ENCODE measurements around the gene TMEM100.

Gene TMEM100

DNA sequence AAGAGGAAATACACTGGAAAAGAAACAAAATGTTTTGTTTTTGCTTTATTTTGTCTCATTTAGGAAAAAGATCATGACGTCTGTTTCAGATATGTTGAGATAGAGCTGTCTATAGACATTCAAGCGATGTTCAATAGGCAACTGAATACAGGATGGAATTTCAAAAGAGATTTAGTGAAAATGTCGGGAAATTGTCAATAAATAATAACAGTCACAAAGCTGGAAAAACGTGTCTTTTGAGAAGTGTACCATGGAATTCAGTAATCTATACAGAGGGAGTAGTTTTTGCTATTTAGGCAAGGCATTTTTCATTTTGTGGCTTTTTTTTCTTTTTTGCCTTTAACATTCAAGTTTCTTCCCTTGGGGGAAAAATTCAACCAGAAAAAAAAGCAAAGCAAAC lies 33.0 kb downstream of the TMEM100 start:
- Histone ChIP-seq H3K79me2 (ENCODE audit: low read length) (no peaks in the 10 kb centered on the region), H3K9ac (ENCODE audit: low read length) (no peak overlapping the region), H3K4me3 (ENCODE audit: low read length) (no peak overlapping the region), H3K9me2 (replicated peaks; ENCODE audit: insufficient read depth, low read length) (no peaks in the 10 kb centered on the region), H3K9me3 (replicated peaks; ENCODE audit: insufficient read depth, low read length) (no peaks in the 10 kb centered on the region), H2AFZ (ENCODE audit: low read length) (no peak overlapping the region), H3F3A (ENCODE audit: insufficient read depth, low read length) (no peaks in the 10 kb centered on the region), H3K27me3 (replicated peaks; ENCODE audit: insufficient read depth, low read length) (no peaks in the 10 kb centered on the region), H4K20me1 (ENCODE audit: insufficient read depth, low read length) (no peaks in the 10 kb centered on the region), H3K4me1 (ENCODE audit: low read length) (no peaks in the 10 kb centered on the region), H3K36me3 (replicated peaks; ENCODE audit: insufficient read depth, low read length) (no peaks in the 10 kb centered on the region), H3K27ac (ENCODE audit: low read length) (no peak overlapping the region), H3K4me2 (ENCODE audit: low read depth, low read length) (no peak overlapping the region)
- no peak for DNase-seq
- no peak for TF ChIP-seq EZH2phosphoT487 (IDR thresholded peaks at IDR 0.05; ENCODE audit: low read length)
- TF ChIP-seq, protein P1, sequence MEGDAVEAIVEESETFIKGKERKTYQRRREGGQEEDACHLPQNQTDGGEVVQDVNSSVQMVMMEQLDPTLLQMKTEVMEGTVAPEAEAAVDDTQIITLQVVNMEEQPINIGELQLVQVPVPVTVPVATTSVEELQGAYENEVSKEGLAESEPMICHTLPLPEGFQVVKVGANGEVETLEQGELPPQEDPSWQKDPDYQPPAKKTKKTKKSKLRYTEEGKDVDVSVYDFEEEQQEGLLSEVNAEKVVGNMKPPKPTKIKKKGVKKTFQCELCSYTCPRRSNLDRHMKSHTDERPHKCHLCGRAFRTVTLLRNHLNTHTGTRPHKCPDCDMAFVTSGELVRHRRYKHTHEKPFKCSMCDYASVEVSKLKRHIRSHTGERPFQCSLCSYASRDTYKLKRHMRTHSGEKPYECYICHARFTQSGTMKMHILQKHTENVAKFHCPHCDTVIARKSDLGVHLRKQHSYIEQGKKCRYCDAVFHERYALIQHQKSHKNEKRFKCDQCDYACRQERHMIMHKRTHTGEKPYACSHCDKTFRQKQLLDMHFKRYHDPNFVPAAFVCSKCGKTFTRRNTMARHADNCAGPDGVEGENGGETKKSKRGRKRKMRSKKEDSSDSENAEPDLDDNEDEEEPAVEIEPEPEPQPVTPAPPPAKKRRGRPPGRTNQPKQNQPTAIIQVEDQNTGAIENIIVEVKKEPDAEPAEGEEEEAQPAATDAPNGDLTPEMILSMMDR (IDR thresholded peaks at IDR 0.05; ENCODE audit: low read length), result no peak
- TF ChIP-seq EZH2 (optimal IDR thresholded peaks at IDR 0.05; ENCODE audit: low read depth, low read length), result no peak

- DNase-seq, result no peak
- Histone ChIP-seq H3K4me1 (ENCODE audit: low read length) (no peaks in the 10 kb centered on the region), H2AFZ (ENCODE audit: low read length) (no peak overlapping the region), H3K27me3 (replicated peaks; ENCODE audit: insufficient read depth, low read length) (no peaks in the 10 kb centered on the region), H3K79me2 (ENCODE audit: low read length) (no peaks in the 10 kb centered on the region), H3K9ac (ENCODE audit: low read length) (no peak overlapping the region), H3F3A (ENCODE audit: insufficient read depth, low read length) (no peaks in the 10 kb centered on the region), H3K27ac (ENCODE audit: low read length) (no peak overlapping the region), H3K9me2 (replicated peaks; ENCODE audit: insufficient read depth, low read length) (no peaks in the 10 kb centered on the region), H4K20me1 (ENCODE audit: insufficient read depth, low read length) (no peaks in the 10 kb centered on the region), H3K4me3 (ENCODE audit: low read length) (no peak overlapping the region), H3K4me2 (ENCODE audit: low read depth, low read length) (no peak overlapping the region), H3K36me3 (replicated peaks; ENCODE audit: insufficient read depth, low read length) (no peaks in the 10 kb centered on the region), H3K9me3 (replicated peaks; ENCODE audit: insufficient read depth, low read length) (no peaks in the 10 kb centered on the region)
- TF ChIP-seq EZH2phosphoT487 (IDR thresholded peaks at IDR 0.05; ENCODE audit: low read length) (no peak), EZH2 (optimal IDR thresholded peaks at IDR 0.05; ENCODE audit: low read depth, low read length) (no peak)
- TF ChIP-seq, protein P1 (IDR thresholded peaks at IDR 0.05; ENCODE audit: low read length), result no peak
Observed at GRCh38 chr17:55688057-55688456, 34.6 kb downstream of the TMEM100 start.

GRCh38 chr17:55687037-55687436 lies 35.6 kb downstream of the TMEM100 start:
- no peaks in the 10 kb centered on the region for H3K4me1 ChIP-seq (ENCODE audit: low read length)
- H3F3A ChIP-seq (ENCODE audit: insufficient read depth, low read length), result no peaks in the 10 kb centered on the region
- H3K27me3 ChIP-seq (replicated peaks; ENCODE audit: insufficient read depth, low read length), result no peaks in the 10 kb centered on the region
- no peaks in the 10 kb centered on the region for H3K9me3 ChIP-seq (replicated peaks; ENCODE audit: insufficient read depth, low read length)
- H4K20me1 ChIP-seq (ENCODE audit: insufficient read depth, low read length), result no peaks in the 10 kb centered on the region
- H3K9me2 ChIP-seq (replicated peaks; ENCODE audit: insufficient read depth, low read length), result no peaks in the 10 kb centered on the region
- no peaks in the 10 kb centered on the region for H3K36me3 ChIP-seq (replicated peaks; ENCODE audit: insufficient read depth, low read length)
- no peak overlapping the region for H3K4me3 ChIP-seq (ENCODE audit: low read length)
- no peak for DNase-seq
- no peak overlapping the region for H3K9ac ChIP-seq (ENCODE audit: low read length)
- TF ChIP-seq EZH2phosphoT487 (IDR thresholded peaks at IDR 0.05; ENCODE audit: low read length), result no peak
- TF ChIP-seq, protein P1 (IDR thresholded peaks at IDR 0.05; ENCODE audit: low read length), result no peak
- no peak for TF ChIP-seq EZH2 (optimal IDR thresholded peaks at IDR 0.05; ENCODE audit: low read depth, low read length)
- H3K79me2 ChIP-seq (ENCODE audit: low read length), result no peaks in the 10 kb centered on the region
- no peak overlapping the region for H3K27ac ChIP-seq (ENCODE audit: low read length)
- no peak overlapping the region for H2AFZ ChIP-seq (ENCODE audit: low read length)
- H3K4me2 ChIP-seq (ENCODE audit: low read depth, low read length), result no peak overlapping the region

All from MM.1S (cell line).